ENCODE results near the gene ARID1B.

GRCh38 chr6:157239671-157240058 is 462.5 kb downstream of the ARID1B start:
- TF ChIP-seq POLR2A (IDR thresholded peaks at IDR 0.05) = no peak
- TF ChIP-seq CTCF (IDR thresholded peaks at IDR 0.05) = no peak

Measured in adrenal gland (tissue), 5 donors.